Activated B cell treated with CpG ODN at 0.5 μM for 24 hours (primary cell): Measurements from ENCODE around the gene DHCR24. TPM values are rescaled to one million over a fixed set of nuclear protein-coding genes. Genes with fewer than 3 reads are reported as not detected.

Experiments
- ATAC-seq: fragments of 200-7000 bp; cut with Tn5 transposase; one replicate; pipeline ENCODE4 v1.10.0; 2021; ENCODE audit warnings: low read depth, mild to moderate bottlenecking, moderate library complexity
- CTCF ChIA-PET: fragments of 350-600 bp; sonication (Branson Sonifier 250); formaldehyde crosslinking; loops from one replicate; lab custom pipeline; 2021; ENCODE audit warnings: antibody characterized with exemption; lab: Charles Lee
- POLR2A ChIA-PET: fragments of 350-600 bp; sonication (Branson Sonifier 250); formaldehyde crosslinking; loops from one replicate; lab custom pipeline; 2021; ENCODE audit warnings: antibody characterized with exemption; lab: Charles Lee
- DNase-seq: peaks from one replicate; pipeline ENCODE4 v3.0.0; 2022
- H3K27ac Mint-ChIP-seq: one replicate; pipeline ENCODE4 v1.8.0; 2020; ENCODE audit warnings: mixed read lengths
- H3K27me3 Mint-ChIP-seq: one replicate; pipeline ENCODE4 v1.8.0; 2021; ENCODE audit warnings: mixed read lengths
- H3K36me3 Mint-ChIP-seq: one replicate; pipeline ENCODE4 v1.8.0; 2021; ENCODE audit warnings: low read depth, mixed read lengths
- H3K4me1 Mint-ChIP-seq: one replicate; pipeline ENCODE4 v1.8.0; 2021; ENCODE audit warnings: mixed read lengths
- H3K4me3 Mint-ChIP-seq: one replicate; pipeline ENCODE4 v1.8.0; 2020; ENCODE audit warnings: mild to moderate bottlenecking, mixed read lengths
- H3K9me3 Mint-ChIP-seq: one replicate; pipeline ENCODE4 v1.8.0; 2020; ENCODE audit warnings: mixed read lengths
- CTCF ChIP-seq: fragments of 200-600 bp; IDR thresholded peaks from one replicate; pipeline ENCODE4 v1.8.0; 2022; ENCODE audit warnings: antibody characterized with exemption, mild to moderate bottlenecking
- intact Hi-C: fragments of 100-400 bp; cut with micrococcal nuclease; formaldehyde crosslinking; loops from one replicate; pipeline ENCODE4 v1.15.1; 2024
- total RNA-seq: library from RNA; stranded (reverse); gene quantifications from 2 replicates; pipeline ENCODE4 v1.2.3, GENCODE V29; 2022

Gene DHCR24
- total RNA-seq, 1 donor from 2014 or later: 55.0 TPM

DNA sequence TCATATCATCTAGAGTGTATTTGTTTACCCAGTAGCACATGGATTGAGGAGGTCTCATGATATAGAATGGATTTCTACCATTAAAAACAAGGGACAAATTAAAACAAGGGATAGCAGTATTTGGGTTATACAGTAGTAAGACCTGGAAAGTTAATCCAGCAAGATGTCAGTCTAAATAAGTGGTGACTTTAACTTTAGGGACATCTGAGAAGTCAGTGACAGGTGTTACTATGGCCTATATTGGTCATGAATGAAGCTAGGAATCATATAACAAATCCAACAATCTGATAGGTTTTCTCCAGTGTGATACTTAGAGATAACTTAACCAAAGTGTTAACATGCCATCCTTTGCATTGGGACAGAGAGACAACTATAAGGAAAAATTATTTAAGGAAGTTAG, 42.7 kb upstream of the DHCR24 start:
- CTCF ChIA-PET: no interaction called here
- no peak for TF ChIP-seq CTCF

DNA sequence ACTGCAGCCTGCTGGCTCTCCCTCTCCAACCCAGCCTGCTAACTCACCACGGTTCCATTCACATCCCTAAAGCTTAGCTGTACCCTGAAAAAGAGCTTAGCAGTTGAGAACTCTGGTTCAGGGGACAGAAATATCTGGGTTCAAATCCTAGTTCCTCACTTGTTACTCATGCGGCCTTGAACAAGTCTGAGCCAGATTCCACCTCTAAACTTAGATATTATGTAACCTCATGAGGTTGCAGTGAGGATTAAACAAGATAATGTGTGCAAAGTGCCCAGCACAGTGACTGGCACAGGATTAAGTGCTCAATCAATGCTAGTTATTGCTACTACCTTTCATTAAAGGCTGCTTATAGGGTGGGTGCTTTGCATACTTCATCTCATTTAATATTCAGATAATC, 41.3 kb upstream of the DHCR24 start:
- no peak overlapping the region for H3K27ac Mint-ChIP-seq
- TF ChIP-seq CTCF: no peak
- no peak overlapping the region for H3K4me3 Mint-ChIP-seq
- no peaks in the 10 kb centered on the region for H3K4me1 Mint-ChIP-seq
- no peak for DNase-seq
- CTCF ChIA-PET: no interaction called here
- H3K9me3 Mint-ChIP-seq: peaks cover 10% of the 10 kb centered on the region
- H3K36me3 Mint-ChIP-seq: no peaks in the 10 kb centered on the region
- ATAC-seq: no peak
- intact Hi-C loops: no loop called here
- POLR2A ChIA-PET: no interaction called here
- peaks cover 13% of the 10 kb centered on the region for H3K27me3 Mint-ChIP-seq

More for the DNA sequence above, 42.7 kb upstream of the DHCR24 start:
- no peak for DNase-seq
- Mint-ChIP-seq H3K4me3 (no peak overlapping the region), H3K36me3 (no peaks in the 10 kb centered on the region), H3K27me3 (peaks cover 15% of the 10 kb centered on the region), H3K9me3 (peaks cover 7% of the 10 kb centered on the region), H3K4me1 (no peaks in the 10 kb centered on the region), H3K27ac (no peak overlapping the region)
- POLR2A ChIA-PET: no interaction called here
- no peak for ATAC-seq
- intact Hi-C loops: no loop called here

GRCh38 chr1:54927472-54928240, 40.7 kb upstream of the DHCR24 start:
- intact Hi-C loops: no loop called here
- Mint-ChIP-seq H3K9me3 (peaks cover 10% of the 10 kb centered on the region), H3K36me3 (no peaks in the 10 kb centered on the region), H3K4me3 (no peak overlapping the region), H3K27me3 (peaks cover 13% of the 10 kb centered on the region), H3K4me1 (no peaks in the 10 kb centered on the region), H3K27ac (no peak overlapping the region)
- TF ChIP-seq CTCF: no peak
- DNase-seq (no peak), ATAC-seq (no peak)
- ChIA-PET CTCF (no interaction called here), POLR2A (no interaction called here)

DNA sequence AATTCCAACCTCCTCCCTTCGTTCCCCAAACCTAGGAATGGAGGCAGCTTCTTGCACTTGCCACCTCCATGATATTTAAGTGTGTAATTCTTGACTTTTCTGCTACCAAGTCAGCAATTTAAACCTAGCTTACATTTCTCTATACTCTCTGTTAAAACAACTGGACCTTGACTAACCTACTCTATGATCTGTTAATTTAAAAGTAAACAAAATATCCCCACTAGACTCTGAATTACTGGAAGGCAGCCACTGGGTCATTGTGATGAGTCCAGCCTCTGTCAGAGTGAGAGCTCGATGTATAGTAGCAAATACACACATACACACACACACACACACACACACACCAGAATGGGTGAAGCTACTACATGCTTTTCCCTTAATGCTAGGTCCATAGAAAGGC, 40.0 kb upstream of the DHCR24 start:
- intact Hi-C loops: no loop called here
- ATAC-seq: no peak
- no peak overlapping the region for H3K27ac Mint-ChIP-seq
- H3K27me3 Mint-ChIP-seq: peaks cover 13% of the 10 kb centered on the region
- H3K36me3 Mint-ChIP-seq: no peaks in the 10 kb centered on the region
- no peak for TF ChIP-seq CTCF
- CTCF ChIA-PET: no interaction called here
- no peak for DNase-seq
- POLR2A ChIA-PET: no interaction called here
- H3K4me1 Mint-ChIP-seq: no peaks in the 10 kb centered on the region
- H3K9me3 Mint-ChIP-seq: peaks cover 10% of the 10 kb centered on the region
- no peak overlapping the region for H3K4me3 Mint-ChIP-seq

GRCh38 chr1:54922921-54923421, 36.0 kb upstream of the DHCR24 start:
- H3K27me3 Mint-ChIP-seq: peaks cover 18% of the 10 kb centered on the region
- ChIA-PET POLR2A (no interaction called here), CTCF (no interaction called here)
- ATAC-seq (no peak), DNase-seq (no peak)
- no peak overlapping the region for H3K4me3 Mint-ChIP-seq
- no peak for TF ChIP-seq CTCF
- H3K36me3 Mint-ChIP-seq: no peaks in the 10 kb centered on the region
- intact Hi-C loops: no loop called here
- no peaks in the 10 kb centered on the region for H3K4me1 Mint-ChIP-seq
- H3K27ac Mint-ChIP-seq: no peak overlapping the region
- H3K9me3 Mint-ChIP-seq: peaks cover 8% of the 10 kb centered on the region
